ENCODE measurements around the gene DOCK8. TPM values are rescaled to one million over a fixed set of nuclear protein-coding genes. Genes with fewer than 3 reads are reported as not detected.

The DOCK8 gene
- total RNA-seq, 1 donor from 2014 or later, result 31.0 TPM

DNA sequence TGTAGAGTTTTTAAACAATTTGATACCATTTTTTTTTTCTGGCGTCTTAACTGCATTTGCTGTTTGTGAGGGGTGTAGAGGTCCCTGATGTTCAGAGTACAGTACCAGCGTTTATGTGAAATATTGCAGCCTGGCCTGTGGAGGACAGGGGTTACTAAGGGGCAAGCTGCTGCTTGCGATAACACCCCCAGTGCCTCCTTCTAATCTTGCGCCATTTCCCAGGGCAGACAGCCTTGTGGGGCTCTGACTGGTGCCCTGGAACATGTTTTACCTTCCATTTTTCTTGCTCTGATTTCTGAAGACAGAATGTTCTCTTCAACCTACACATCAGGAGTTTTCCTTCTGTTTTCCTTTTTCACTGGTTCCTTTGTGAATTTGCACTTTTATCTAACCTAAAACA is 142.9 kb downstream of the DOCK8 start:
- no peak for DNase-seq (ENCODE audit: low spot score)

DNA sequence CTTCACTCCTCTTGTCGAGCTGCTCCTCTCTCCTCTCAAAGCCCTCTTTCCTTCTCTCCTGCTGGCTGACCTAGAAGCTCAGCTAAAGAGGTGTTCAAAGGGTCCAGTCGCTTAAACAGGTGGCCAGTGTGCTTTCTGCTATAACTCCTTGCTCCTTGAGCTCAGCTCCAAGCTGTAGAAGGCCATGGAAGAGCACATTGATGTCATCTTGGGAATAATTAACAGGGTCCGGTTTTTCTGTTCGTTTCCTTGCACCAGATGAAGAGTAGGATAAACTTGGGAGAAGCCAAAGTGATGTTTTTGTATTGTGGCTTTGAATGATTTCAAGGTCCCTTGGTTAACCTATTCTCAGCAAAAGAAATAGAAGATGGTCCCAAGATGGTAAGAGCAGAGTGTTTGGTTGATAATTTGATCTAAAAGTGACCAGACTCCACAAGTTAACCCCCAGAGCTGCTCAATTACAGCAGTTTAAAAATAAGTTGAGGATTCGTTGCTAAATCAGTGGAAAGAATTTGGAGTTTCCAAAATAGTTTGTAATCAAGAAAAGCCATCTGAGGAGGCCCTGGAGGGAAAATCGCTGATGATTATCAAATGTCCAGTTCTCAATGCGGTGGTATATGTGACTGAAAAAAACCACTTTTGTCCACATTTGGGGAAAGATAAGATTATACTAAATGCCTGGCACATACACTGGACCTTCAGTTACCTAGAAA is 148.1 kb downstream of the DOCK8 start:
- no peak for DNase-seq (ENCODE audit: low spot score)

DNA sequence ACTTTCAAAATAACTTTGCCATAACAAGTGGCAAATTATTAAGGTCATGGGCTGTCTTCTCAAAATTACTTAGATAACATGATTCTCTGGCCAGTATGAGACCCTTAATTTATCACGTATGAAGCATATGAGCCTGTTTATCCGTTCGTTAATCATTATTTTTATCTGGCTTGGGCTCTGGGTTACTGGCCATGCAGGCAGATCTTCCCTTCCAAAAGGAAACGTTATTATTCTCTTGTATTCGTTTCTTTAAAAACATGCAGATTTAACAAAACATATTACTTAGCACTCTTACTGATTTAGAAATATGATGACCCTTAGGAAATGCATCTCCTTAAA is 148.6 kb downstream of the DOCK8 start:
- no peak for DNase-seq (ENCODE audit: low spot score)

DNA sequence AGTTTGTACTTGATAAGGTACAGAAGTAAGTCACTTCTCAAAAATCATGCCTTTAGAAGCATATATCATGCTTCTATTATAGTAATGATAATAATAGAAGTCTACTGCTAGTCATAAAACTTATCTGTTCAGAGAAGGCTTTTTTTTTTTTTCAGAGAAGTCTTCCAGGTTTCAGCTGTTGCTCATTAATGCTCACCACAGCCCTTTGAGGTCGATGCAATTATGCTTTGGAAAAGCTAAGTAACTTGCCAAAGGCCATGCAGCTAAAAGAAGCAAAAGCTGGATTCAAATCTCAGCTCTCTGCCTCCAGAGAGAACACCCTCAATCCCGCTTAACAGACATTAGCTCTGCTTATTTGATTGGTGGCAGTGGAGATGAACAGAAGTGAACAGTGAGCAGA is 150.8 kb downstream of the DOCK8 start:
- no peak for DNase-seq (ENCODE audit: low spot score)

DNA sequence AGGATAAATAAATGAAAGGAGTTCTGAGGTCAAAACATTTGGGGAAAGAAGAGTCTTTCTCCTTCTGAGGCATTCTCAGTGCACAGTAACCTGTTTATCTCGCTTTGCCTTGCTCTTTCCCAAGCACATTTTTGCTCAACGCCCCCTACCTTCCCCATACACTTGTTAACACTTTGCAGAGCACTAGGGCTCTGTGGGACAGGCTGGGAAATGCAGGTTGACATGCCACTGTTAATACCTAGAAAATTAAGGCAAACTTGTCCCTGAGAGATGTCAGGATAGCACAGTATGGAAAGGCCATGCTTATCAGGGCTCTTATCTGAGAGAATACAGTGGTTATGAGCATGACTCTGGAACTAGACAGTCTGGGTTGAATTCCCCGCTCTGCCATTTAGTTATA is 152.0 kb downstream of the DOCK8 start:
- DNase-seq (ENCODE audit: low spot score), result no peak

DNA sequence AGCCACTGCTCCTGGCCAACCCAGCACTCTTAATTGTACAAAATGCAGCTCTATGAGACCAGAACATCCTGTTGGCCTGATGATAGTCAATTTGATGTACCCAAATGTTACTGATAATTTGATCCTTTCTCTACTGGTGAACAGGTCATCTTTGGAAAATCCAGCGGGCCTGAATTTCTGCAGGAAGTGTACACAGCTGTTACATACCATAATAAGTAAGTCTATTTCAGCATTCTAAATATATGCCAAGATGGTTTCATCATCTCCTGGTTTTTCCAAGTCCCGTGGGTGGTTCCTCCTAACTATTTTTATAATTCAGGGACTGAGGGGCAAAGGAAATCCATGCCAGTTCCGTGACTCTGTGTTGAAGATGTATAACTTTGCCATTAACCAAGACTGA is 155.4 kb downstream of the DOCK8 start:
- no peak for DNase-seq (ENCODE audit: low spot score)

DNA sequence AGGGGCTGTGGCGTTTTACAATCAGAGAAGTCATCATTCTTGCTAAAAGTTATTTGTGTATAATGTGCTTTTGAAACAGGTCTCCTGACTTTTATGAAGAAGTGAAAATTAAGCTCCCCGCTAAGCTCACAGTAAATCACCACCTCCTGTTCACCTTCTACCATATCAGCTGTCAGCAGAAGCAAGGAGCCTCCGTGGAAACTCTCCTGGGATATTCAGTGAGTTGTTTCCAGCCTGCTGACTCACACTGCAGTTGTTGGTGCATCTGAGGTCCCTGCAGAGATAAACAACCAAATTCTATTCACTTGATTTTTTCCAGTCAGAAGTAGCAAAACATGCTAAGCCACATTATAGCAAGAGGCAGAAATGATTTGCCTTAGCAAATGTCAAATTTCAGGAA is 156.7 kb downstream of the DOCK8 start:
- DNase-seq (ENCODE audit: low spot score), result no peak

DNA sequence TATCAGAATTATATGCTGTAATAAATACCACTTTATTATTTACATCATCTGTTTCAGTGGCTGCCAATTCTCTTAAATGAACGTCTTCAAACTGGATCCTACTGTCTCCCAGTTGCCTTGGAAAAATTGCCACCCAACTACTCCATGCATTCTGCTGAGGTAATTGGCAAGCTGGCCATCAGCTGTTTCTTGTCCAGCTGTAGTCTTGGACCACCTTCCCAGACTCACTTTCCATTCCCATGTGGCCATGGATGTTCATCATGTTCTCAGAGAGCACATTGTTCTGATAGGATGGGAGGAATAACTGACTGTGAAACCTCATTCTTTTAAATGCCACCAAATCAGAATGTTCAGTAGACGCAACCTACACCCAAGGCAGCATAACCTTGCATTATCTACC is 157.5 kb downstream of the DOCK8 start:
- DNase-seq (ENCODE audit: low spot score), result no peak

DNA sequence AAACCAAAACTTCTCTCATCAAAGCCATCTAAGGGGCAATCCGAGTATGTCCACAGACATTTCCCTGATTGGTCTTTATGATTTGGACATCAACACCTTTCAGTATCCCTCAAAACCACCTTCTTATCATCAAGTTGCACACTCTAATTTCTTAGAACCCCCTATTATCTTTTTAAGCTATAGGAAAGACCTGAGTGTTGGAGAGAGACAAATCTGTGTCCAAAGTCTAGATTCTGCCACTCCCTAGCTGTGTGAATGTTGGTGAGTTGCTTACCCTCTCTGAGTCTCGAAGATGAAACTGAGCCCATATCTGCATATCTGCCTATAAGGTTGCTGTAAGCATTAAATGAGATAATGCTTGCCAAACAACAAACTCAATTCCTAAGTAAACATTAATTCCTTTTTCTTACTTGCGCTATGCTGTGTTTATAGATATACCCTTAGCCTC is 159.1 kb downstream of the DOCK8 start:
- DNase-seq (ENCODE audit: low spot score), result no peak

DNA sequence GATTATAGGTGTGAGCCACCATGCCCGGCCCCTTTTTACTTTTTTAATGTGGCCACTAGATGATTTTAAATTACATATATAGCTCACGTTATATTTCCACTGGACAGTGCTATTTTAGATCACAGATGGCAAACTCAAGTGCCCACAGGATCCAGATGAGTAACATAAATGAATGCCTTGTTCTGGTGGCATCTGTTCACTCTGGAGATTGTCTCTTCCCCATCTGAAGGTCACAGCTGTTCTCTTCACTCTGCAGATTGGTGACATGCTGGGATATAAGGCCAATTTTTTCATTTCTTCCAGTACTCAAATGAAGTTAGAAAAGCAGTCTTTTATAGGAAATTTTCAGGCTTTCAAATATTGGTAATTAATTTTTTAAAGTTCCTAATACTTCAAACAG is 160.1 kb downstream of the DOCK8 start:
- no peak for DNase-seq (ENCODE audit: low spot score)

DNA sequence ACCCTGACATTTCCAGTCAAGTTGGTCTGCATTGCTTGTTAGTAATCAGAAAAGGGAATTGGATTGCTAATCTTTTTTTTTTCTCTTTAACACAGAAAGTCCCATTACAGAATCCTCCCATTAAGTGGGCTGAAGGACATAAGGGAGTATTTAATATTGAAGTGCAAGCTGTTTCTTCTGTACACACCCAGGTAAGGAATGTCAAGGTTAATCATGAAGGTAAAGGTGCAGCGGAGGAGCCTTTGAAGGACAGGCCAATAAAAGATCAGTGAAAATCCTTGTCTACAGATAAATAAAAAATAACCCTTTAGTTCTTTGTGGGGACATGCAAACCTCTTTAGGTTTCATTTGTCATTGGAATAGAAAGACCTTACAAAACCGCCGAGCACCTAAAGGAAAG is 161.4 kb downstream of the DOCK8 start:
- DNase-seq (ENCODE audit: low spot score), result no peak

DNA sequence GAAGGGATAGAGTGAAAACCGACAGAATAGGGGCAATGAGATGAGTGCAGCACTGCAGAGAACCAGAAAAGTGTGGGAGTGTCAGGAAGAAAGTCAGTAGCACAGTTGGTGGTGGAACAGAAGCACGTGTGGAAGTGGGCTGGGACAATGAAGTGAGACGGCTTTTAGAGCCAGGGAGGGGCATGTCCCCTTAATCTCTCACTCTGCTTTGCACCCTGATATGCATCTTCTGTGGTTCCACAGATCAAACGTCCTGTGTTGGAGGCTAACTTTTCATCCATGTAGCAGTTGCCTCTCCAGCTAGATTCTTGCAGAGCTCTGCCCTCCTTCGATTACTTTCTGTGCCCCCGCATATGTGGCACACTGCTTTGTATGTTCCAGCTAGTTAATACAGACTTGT is 163.6 kb downstream of the DOCK8 start:
- DNase-seq (ENCODE audit: low spot score), result no peak

DNA sequence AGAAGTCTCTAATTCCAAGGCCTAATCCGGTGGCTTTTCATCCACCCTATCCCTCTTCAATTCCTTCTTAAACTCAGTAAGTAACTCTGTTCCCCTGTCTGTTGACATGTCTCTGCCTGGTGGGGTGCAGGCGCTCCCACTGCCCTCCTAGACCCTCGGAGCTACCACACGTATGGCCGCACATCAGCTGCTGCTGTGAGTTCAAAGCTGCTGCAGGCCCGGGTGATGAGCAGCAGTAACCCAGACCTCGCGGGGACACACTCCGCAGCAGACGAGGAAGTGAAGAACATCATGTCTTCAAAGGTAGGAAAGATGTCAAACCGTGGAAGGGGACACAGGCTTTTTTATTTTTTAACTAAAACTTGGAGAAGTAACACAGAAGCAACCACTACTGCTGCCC is 167.7 kb downstream of the DOCK8 start:
- no peak for DNase-seq (ENCODE audit: low spot score)

DNA sequence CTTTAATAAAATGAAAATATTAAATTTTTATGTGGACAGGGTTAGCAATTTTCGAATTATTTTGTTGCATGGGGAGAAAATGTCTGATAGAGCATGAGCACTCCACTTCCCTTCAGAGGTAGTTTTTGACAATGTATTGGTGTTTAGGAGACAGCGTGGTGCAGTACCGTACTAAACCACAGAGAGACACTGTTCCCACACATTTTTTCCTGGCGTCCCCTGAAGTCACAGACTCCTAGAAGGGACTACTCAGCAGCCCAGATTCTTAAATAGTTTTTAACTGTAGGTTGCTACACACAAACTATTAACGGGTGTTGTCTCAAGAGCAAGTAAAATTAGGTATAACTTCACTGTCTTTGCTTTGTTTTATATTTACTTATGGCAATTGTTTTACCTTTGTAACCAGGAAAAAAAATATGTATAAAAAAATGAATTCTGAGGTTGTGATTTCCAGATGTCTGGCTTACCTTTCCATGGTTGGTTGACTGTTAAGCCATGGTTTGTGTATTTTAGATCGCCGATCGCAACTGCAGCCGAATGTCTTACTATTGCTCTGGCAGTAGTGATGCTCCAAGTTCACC is 171.2 kb downstream of the DOCK8 start:
- DNase-seq (ENCODE audit: low spot score), result no peak

DNA sequence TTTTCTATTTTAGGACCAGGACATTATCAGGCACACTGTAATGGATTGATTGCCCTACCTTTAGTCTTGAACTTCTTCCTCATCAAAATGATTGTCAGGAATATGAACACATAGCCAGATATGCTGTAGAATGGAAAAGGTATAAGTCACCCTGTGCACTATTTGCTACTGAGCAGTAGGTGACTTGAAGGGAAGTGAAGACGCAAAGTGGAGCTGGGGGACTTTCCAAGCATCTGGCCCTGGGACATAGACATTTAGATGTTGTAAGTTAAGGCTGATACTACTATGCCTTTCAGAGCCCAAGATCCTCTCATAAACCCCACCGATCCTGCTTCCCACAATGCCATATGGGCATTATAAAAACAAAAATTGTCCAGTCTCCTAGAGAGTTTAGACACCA is 174.5 kb downstream of the DOCK8 start:
- no peak for DNase-seq (ENCODE audit: low spot score)

DNA sequence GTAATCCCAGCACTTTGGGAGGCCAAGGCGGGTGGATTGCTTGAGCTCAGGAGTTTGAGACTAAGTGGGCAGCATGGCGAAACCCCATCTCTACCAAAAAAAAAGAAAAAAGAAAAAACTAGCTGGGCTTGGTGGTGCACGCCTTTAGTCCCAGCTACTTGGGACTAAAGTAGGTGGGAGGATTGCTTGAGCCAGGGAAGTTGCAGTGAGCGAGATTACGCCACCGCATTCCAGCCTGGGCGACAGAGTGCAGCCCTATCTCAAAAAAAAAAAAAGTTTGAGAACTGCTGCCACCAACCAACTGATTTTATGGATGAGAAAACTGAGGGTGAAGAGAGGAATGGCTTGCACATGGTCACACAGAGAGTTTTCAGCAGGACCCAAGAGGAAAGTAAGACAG is 175.1 kb downstream of the DOCK8 start:
- DNase-seq (ENCODE audit: low spot score), result no peak

DNA sequence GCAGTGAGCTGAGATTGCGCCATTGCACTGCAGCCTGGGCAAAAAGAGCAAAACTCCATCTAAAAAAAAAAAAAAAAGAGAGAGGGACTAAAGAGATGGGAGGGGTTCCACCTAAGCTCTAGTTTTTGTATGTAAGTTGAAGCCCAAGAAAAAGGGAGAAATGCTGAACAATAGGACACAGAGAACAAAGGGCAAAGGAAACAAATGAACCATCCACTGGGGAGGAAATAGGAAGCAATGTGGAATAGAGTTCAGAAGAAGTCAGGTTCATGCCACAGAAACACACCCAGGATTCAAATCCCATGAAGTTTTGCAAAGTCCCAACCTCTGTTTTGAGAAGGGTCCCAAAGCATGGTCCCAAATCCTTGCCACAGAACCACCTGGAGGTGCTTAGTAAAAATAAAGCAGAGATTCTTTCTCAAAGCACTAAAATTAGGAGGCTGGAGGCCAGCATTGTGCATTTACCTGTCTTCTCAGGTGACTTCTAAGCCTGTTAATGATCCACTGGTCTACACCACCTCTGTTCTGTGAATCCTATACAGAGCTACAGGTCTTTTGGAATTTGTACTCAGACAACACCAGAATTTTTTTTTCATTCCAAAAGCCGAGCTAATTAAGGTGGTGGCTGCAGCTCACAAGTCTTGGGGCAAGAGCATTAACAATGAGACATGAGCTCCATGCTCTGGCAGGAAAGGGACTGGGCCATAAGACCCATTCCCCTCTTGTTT is 177.6 kb downstream of the DOCK8 start:
- DNase-seq (ENCODE audit: low spot score), result no peak

DNA sequence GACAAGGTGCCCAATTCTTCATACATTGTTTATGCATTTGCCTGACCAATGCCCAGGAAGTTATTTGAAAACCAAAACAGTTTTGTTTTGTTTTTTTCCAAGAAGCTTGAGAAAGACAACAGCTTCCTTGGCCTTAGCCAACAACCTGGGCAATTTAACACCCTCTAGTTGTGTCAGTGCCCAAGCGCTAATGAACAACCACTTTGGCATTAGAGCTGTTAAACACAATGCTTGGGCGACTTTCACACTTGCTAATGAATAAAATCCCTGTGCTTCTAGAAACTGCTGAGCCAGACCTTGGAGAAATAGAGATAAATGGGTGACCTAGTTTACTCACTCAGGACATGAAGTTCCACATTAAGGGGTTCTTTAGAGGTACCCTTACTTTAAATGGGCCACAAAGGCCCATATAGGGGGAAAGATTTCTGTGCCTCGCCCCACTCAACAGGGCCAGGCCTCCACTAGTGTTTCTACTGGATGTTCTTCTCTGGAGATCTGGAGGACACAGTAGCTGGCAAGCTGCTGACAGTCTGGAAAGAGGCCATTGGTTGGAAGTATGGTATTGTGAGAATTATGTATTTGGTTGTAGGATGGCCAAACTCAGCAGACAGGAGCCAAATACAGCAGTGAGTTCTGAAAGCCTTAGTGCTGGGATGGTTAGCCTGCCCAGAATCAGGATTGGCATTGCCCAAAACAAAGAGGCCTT is 179.8 kb downstream of the DOCK8 start:
- no peak for DNase-seq (ENCODE audit: low spot score)

DNA sequence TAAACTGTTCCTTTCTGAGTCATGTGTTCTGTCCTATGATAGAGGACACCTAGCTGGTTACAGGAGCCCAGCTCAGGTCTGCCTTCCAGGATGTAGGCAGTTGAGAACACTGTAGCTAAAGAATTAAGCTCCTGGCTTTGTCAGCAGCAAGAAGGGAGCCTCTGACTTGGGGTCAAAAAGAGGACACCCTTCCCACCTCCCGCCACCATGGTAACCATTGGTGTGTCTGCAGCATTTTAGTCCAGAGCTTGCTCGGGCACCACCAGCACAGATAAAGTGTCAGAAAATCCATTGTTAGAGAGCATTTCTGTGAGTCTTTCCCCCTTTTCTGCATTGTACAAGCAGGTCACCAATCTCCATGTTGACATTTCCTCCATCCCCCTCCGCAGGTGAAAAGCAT is 181.7 kb downstream of the DOCK8 start:
- no peak for DNase-seq (ENCODE audit: low spot score)

DNA sequence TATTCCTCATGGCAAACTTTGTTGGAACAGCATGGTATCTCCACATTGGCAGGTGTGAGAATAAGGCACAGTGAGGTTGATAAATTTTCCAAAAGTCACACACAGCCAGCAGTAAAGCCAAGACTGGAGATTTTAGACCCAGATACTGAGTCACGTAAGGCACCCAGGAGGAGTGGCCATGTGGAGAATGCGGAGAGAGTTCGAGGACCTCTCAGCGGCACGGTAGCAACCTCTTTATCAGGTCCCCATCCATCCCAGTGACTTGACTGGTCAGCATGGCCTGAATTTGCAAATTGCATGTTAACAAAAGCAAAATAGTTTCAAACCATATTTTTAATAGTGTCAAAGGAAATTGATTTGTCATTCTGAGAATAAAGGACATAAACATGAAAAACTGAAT is 183.4 kb downstream of the DOCK8 start:
- no peak for DNase-seq (ENCODE audit: low spot score)

DNA sequence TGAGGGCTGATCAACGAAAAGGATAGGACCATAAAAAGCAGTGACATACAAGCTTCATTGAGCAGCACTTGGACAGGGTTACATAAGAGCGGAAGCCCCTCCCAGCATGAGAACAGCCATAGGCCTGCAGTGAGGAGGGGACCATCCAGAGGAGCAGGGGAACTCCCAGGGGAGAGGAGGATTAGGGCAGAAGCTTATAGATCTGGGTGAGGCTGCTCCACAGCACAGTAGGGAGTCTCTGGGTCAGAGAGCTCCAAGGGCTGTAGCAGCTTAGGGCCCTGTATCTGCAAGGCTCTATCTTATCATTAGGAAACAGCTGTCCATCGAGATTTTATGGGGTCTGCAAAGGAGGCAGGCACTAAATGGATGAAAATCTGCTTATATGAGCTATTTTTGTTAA is 186.6 kb downstream of the DOCK8 start:
- no peak for DNase-seq (ENCODE audit: low spot score)

DNA sequence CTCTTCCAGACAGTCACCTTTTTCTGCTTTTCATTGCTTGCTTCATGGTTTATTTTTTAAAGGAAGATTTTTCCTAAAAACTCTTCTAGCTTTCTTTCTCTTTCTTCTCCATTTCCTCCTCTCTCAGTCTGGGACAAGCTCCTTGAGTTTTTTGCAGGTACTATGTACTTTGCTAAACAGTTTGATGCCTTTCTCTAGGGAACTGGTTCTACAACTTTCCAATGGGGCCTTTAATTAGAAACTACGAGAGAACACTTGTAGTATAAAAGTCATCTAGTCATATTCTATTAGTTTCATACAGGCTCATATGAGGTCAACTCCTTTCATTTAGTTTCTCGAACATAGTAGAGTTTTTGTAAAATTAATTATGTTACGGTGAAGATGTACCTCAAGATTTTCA is 189.6 kb downstream of the DOCK8 start:
- DNase-seq (ENCODE audit: low spot score), result no peak
